NCI-H774 (cell line): ENCODE measurements around the gene FLT1.

Source experiments
- DNase-seq: peaks from one replicate; lab custom pipeline; 2025; lab: John Stamatoyannopoulos, UW

Gene FLT1

GRCh38 chr13:28429096-28429495 lies 65.8 kb downstream of the FLT1 start:
- DNase-seq: no peak

- no peak for DNase-seq
Observed at GRCh38 chr13:28426381-28426780, 68.5 kb downstream of the FLT1 start.

- no peak for DNase-seq
Observed at GRCh38 chr13:28425793-28426192, 69.1 kb downstream of the FLT1 start.

GRCh38 chr13:28424541-28424940 lies 70.4 kb downstream of the FLT1 start:
- DNase-seq: no peak

GRCh38 chr13:28423010-28423409 lies 71.9 kb downstream of the FLT1 start:
- DNase-seq: no peak

GRCh38 chr13:28421676-28422410 lies 73.1 kb downstream of the FLT1 start:
- DNase-seq: no peak

GRCh38 chr13:28420704-28421103 lies 74.2 kb downstream of the FLT1 start:
- no peak for DNase-seq

- DNase-seq: no peak
Observed at GRCh38 chr13:28415994-28416421, 78.9 kb downstream of the FLT1 start.

- DNase-seq: no peak
Observed at GRCh38 chr13:28413999-28414398, 80.9 kb downstream of the FLT1 start.

GRCh38 chr13:28412981-28413380 lies 81.9 kb downstream of the FLT1 start:
- no peak for DNase-seq

GRCh38 chr13:28411831-28412353 lies 83.0 kb downstream of the FLT1 start:
- DNase-seq: no peak

- no peak for DNase-seq
Observed at GRCh38 chr13:28410096-28410495, 84.8 kb downstream of the FLT1 start.

GRCh38 chr13:28409648-28410047 lies 85.3 kb downstream of the FLT1 start:
- DNase-seq: no peak

GRCh38 chr13:28408863-28409262 lies 86.1 kb downstream of the FLT1 start:
- no peak for DNase-seq

GRCh38 chr13:28408235-28408848 lies 86.6 kb downstream of the FLT1 start:
- DNase-seq: no peak

GRCh38 chr13:28406733-28407266 lies 88.1 kb downstream of the FLT1 start:
- no peak for DNase-seq

- no peak for DNase-seq
Observed at GRCh38 chr13:28402057-28402381, 92.9 kb downstream of the FLT1 start.

GRCh38 chr13:28401303-28402056 lies 93.4 kb downstream of the FLT1 start:
- DNase-seq: no peak

- DNase-seq: no peak
Observed at GRCh38 chr13:28396053-28396452, 98.9 kb downstream of the FLT1 start.

GRCh38 chr13:28394422-28394821 lies 100.5 kb downstream of the FLT1 start:
- DNase-seq: no peak

- DNase-seq: no peak
Observed at GRCh38 chr13:28392896-28393505, 101.9 kb downstream of the FLT1 start.

GRCh38 chr13:28392428-28392827 lies 102.5 kb downstream of the FLT1 start:
- no peak for DNase-seq
